Upper lobe of left lung (tissue), 6 donors: ENCODE data around the gene RYR1. TPM values are rescaled to one million over a fixed set of nuclear protein-coding genes. Genes with fewer than 3 reads are reported as not detected.
"Not testable (repeated sequence)": the region's sequence is repeated elsewhere in the genome, so short reads cannot be mapped to it uniquely, and the experiment has no call there.

Experiments
- ATAC-seq, 2 donors: fragments of 200-7000 bp; cut with Tn5 transposase; one replicate each; pipeline ENCODE4 v1.9.1; 2022; ENCODE audit warnings: mild to moderate bottlenecking in 2 of 2, moderate library complexity in 2 of 2; ENCODE audit not compliant: low FRiP score in 2 of 2
- DNase-seq, 2 donors: peaks; one replicate each; pipeline ENCODE4 v3.0.0-alpha.2; 2019 to 2020
- H3K27ac ChIP-seq, 4 donors: fragments of 200-600 bp; sonication (generic); one replicate each; pipeline ENCODE4 v1.5.1; 2016 to 2019
- H3K27me3 ChIP-seq, 4 donors: fragments of 200-600 bp; sonication (generic); one replicate each; pipeline ENCODE4 v1.5.1; 2017 to 2019
- H3K36me3 ChIP-seq, 4 donors: fragments of 200-600 bp; sonication (generic); one replicate each; pipeline ENCODE4 v1.5.1; 2016 to 2019
- H3K4me1 ChIP-seq, 4 donors: fragments of 200-600 bp; sonication (generic); one replicate each; pipeline ENCODE4 v1.5.1; 2018 to 2019
- H3K4me3 ChIP-seq, 4 donors: fragments of 200-600 bp; sonication (generic); one replicate each; pipeline ENCODE4 v1.5.1; 2017 to 2019; ENCODE audit warnings: mild to moderate bottlenecking in 2 of 4, moderate library complexity in 1 of 4
- H3K9me3 ChIP-seq, 4 donors: fragments of 200-600 bp; sonication (generic); one replicate each; pipeline ENCODE4 v1.5.1; 2018 to 2019
- EP300 ChIP-seq, 4 donors: sonication (generic); formaldehyde crosslinking; IDR thresholded peaks; one replicate each; pipeline ENCODE4 v1.5.1; 2017; ENCODE audit warnings: antibody characterized with exemption in 4 of 4, control low read depth in 2 of 4
- POLR2A ChIP-seq, 4 donors: fragments of 450-650 bp; IDR thresholded peaks; one replicate each; pipeline ENCODE4 v1.5.1; 2016 to 2017; ENCODE audit warnings: antibody characterized with exemption in 4 of 4, mild to moderate bottlenecking in 2 of 4
- POLR2AphosphoS5 ChIP-seq, 2 donors: sonication (generic); formaldehyde crosslinking; IDR thresholded peaks; one replicate each; pipeline ENCODE4 v1.5.1; 2017; ENCODE audit warnings: antibody characterized with exemption in 2 of 2
- WGBS, 2 donors: methylation state at CpG; one replicate each; pipeline ENCODE4 v1.1.5; 2017 to 2018; 5-methylcytosine and 5-hydroxymethylcytosine counted together
- total RNA-seq, 6 donors: library from RNA; depleted of rRNA in 4 of 6; stranded (reverse); fragments of >200 nt in 4 of 6; gene quantifications; one replicate each; pipeline versions ENCODE4 v1.1.0 to v1.2.1, GENCODE V29; 2016 to 2021
- TF ChIP-seq, protein P1 (sequence below), 6 experiments: fragments of 450-650 bp in 4 of 6; fragments of 200-600 bp in 2 of 6; sonication (generic) in 2 of 6; IDR thresholded peaks; one replicate each; pipeline ENCODE4 v1.5.1; 2016 to 2019; ENCODE audit warnings: antibody characterized with exemption in 6 of 6
- donor health status: DM: no; HTN: no; CAD: no; lungs with moderate emphysema.
- donor health status: DM: no; HTN: yes; CAD: no; lungs with severe emphysema.

Gene RYR1
- total RNA-seq, 6 donors from 2014 or later = 1.1 to 22.0 (median 5.5) TPM

DNA sequence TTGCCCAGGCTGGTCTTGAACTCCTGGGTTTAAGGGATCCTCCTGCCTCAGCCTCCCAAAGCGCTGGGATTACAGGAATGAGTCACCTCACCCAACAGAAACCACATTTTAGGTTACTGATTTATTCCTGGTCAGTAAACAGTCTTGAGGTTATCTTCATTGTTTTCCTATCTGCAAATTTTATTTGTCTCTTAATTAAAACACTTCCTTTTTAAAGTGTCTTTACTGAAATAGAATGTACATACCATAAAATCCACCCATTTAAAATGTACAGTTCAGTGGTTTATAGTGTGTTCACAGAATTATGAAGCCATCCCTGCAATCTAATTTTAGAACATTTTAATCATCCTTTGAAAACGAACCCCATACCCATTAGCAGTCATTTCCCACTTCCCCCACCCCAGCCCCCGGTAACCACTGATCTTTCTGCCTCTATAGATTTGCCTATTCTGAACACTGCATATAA lies 121.2 kb downstream of the RYR1 start:
- TF ChIP-seq EP300 (IDR thresholded peaks at IDR 0.05) (no peak), POLR2A (IDR thresholded peaks at IDR 0.05) (no peak), POLR2AphosphoS5 (IDR thresholded peaks at IDR 0.05) (no peak)
- TF ChIP-seq, protein P1, sequence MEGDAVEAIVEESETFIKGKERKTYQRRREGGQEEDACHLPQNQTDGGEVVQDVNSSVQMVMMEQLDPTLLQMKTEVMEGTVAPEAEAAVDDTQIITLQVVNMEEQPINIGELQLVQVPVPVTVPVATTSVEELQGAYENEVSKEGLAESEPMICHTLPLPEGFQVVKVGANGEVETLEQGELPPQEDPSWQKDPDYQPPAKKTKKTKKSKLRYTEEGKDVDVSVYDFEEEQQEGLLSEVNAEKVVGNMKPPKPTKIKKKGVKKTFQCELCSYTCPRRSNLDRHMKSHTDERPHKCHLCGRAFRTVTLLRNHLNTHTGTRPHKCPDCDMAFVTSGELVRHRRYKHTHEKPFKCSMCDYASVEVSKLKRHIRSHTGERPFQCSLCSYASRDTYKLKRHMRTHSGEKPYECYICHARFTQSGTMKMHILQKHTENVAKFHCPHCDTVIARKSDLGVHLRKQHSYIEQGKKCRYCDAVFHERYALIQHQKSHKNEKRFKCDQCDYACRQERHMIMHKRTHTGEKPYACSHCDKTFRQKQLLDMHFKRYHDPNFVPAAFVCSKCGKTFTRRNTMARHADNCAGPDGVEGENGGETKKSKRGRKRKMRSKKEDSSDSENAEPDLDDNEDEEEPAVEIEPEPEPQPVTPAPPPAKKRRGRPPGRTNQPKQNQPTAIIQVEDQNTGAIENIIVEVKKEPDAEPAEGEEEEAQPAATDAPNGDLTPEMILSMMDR (IDR thresholded peaks at IDR 0.05) = no peak
- no peak for ATAC-seq
- DNase-seq = no peak
- no peaks in the 10 kb centered on the region for H3K36me3 ChIP-seq
- H3K27me3 ChIP-seq = no peaks in the 10 kb centered on the region
- H3K27ac ChIP-seq = no peak overlapping the region
- no peak overlapping the region for H3K4me3 ChIP-seq
- WGBS, 2 donors = 53 to 61% methylated on average over 3 of the region's 3 CpGs
- H3K4me1 ChIP-seq = no peaks in the 10 kb centered on the region
- no peaks in the 10 kb centered on the region for H3K9me3 ChIP-seq

DNA sequence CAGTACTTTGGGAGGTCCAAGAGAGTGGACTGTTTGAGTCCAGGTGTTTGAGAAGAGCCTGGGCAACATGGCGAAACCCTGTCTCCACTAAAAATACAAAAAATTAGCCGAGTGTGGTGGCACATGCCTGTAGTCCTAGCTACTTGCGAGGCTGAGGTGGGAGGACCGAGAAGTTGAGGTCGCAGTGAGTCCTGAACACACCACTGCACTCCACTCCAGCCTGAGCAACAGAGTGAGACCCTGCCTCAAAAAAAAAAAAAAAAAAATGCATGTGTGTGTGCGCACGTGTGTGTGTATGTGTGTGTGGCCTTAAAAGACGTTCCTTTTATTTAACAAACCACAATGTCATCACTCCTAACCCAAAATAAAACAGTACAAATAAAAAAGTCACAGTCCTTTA lies 121.7 kb downstream of the RYR1 start:
- ATAC-seq = no peak
- no peaks in the 10 kb centered on the region for H3K36me3 ChIP-seq
- no peak overlapping the region for H3K27ac ChIP-seq
- no peaks in the 10 kb centered on the region for H3K4me1 ChIP-seq
- H3K4me3 ChIP-seq = no peak overlapping the region
- 77 to 80% methylated on average over 8 of the region's 8 CpGs for WGBS, 2 donors
- no peak for DNase-seq
- no peaks in the 10 kb centered on the region for H3K27me3 ChIP-seq
- H3K9me3 ChIP-seq = no peaks in the 10 kb centered on the region
- TF ChIP-seq, protein P1 (IDR thresholded peaks at IDR 0.05) = no peak
- TF ChIP-seq EP300 (IDR thresholded peaks at IDR 0.05) (no peak), POLR2A (IDR thresholded peaks at IDR 0.05) (no peak), POLR2AphosphoS5 (IDR thresholded peaks at IDR 0.05) (no peak)

DNA sequence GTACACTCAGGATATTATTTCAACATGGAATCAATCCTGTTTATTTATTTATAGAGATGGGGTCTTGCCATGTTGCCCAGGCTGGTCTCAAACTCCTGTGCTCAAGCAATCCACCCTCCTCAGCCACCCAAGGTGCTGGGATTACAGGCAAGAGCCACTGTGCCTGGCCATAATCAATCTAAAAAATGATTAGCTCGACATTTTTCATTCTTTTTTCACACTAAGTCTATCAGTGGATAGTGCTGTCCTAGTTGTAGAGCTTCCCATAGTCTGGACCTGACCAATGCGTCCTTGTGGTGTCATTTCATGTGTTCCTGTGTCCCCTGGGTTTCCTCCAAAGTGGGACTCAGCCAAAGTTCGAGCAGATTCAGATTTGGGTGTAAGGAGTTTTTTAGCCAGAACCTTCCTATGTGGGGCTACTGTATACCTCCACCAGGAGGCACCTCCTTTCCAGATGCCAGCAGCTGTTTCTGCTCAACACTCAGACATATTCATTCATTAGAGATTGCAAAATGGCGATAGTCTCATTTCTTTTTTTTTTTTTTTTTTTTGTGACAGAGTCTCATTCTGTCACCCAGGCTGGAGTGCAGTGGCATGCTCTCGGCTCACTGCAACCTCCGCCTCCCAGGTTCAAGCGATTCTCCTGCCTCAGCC lies 123.2 kb downstream of the RYR1 start:
- WGBS, 2 donors = 62 to 71% methylated on average over 7 of the region's 7 CpGs
- no peak for ATAC-seq

DNA sequence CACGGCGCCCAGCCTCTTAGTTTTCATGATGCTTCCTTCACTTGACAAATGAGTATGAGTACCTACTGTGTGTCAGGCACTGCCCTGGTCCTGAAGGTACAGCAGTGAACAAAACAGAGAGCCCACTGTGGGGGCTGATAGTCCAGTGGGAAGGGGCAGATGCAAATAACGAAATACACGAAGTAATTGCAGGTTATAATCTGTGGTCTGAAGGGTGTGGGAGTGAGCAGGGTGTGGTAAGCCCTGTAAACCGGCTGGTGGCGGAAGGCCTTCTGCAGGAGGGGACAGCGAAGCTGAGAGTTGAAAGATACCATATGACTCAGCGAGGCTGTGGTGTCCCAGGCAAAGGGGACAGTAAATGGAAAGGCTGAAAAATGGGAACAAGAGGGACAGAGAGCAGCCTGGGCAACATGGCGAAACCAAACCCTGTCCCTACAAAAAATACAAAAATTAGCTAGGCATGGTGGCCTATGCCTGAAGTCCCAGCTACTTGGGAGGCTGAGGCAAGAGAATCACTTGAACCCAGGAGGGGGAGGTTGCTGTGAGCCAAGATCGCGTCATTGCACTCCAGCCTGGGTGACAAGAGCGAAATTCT lies 123.8 kb downstream of the RYR1 start:
- no peak for TF ChIP-seq EP300 (IDR thresholded peaks at IDR 0.05)
- TF ChIP-seq, protein P1 (IDR thresholded peaks at IDR 0.05) = no peak
- no peak for TF ChIP-seq POLR2AphosphoS5 (IDR thresholded peaks at IDR 0.05)
- TF ChIP-seq POLR2A (IDR thresholded peaks at IDR 0.05) = no peak
- DNase-seq = no peak
- WGBS, 2 donors = 61 to 77% methylated on average over 12 of the region's 12 CpGs
- Histone ChIP-seq H3K36me3 (no peaks in the 10 kb centered on the region), H3K27me3 (no peaks in the 10 kb centered on the region), H3K9me3 (no peaks in the 10 kb centered on the region), H3K4me3 (no peak overlapping the region), H3K4me1 (no peaks in the 10 kb centered on the region), H3K27ac (no peak overlapping the region)
- peak; percentile 49 to 63 for ATAC-seq

More for the DNA sequence above, 123.2 kb downstream of the RYR1 start:
- Histone ChIP-seq H3K27me3 (no peaks in the 10 kb centered on the region), H3K4me1 (no peaks in the 10 kb centered on the region), H3K9me3 (no peaks in the 10 kb centered on the region), H3K36me3 (no peaks in the 10 kb centered on the region), H3K27ac (no peak overlapping the region), H3K4me3 (no peak overlapping the region)
- no peak for DNase-seq
- no peak for TF ChIP-seq POLR2AphosphoS5 (IDR thresholded peaks at IDR 0.05)
- TF ChIP-seq EP300 (IDR thresholded peaks at IDR 0.05) = no peak
- no peak for TF ChIP-seq POLR2A (IDR thresholded peaks at IDR 0.05)
- TF ChIP-seq, protein P1 (IDR thresholded peaks at IDR 0.05) = no peak

DNA sequence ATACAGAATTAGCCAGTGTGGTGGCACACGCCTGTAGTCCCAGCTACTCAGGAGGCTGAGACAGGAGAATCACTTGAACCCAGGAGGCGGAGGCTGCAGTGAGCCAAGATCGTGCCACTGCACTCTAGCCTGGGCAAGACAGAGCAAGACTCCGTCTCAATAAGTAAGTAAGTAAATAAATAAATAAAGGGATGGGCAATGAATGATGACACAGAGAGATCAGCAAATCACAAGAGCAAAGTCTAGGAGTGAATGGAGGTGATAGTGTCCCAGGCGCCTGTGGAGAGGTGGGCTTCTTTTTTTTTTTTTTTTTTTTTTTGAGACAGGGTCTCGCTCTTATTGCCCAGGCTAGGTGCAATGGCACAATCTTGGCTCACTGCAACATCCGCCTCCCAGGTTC lies 125.4 kb downstream of the RYR1 start:
- not testable (repeated sequence) for H3K36me3 ChIP-seq, ATAC-seq, H3K9me3 ChIP-seq, H3K4me1 ChIP-seq, H3K27ac ChIP-seq, H3K27me3 ChIP-seq, DNase-seq, H3K4me3 ChIP-seq
- WGBS, 2 donors = 73 to 83% methylated on average over 7 of the region's 7 CpGs
